Fibroblast of skin of right biceps (primary cell): ENCODE data around the gene RBBP8NL.

ENCODE experiments used
- DNase-seq: peaks from one replicate; pipeline ENCODE4 v3.0.0-alpha.2; 2013

Gene RBBP8NL

GRCh38 chr20:62371588-62372041 lies 55.7 kb downstream of the RBBP8NL start:
- DNase-seq = no peak

GRCh38 chr20:62370807-62371587 lies 56.3 kb downstream of the RBBP8NL start:
- no peak for DNase-seq

GRCh38 chr20:62370115-62370806 lies 57.1 kb downstream of the RBBP8NL start:
- peak; percentile 88 for DNase-seq

DNA sequence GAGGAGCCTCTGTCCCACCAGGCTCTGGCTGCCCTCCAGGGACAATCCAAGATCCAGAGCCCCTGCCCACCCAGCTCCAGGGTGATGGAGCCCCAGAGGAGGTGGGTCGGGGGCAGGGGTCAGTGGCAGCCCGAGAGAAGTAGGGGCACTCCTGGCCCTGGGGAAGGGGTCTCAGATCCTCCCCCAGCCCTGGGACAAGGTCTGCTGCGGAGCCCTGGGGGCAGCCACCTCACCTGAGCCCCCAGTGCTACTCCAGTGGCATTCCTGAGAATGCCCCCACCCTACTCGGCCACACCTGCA lies 57.6 kb downstream of the RBBP8NL start:
- no peak for DNase-seq

- DNase-seq = peak; percentile 42
Measured at GRCh38 chr20:62368976-62369814, 58.1 kb downstream of the RBBP8NL start.

GRCh38 chr20:62368392-62368975 lies 58.9 kb downstream of the RBBP8NL start:
- no peak for DNase-seq

DNA sequence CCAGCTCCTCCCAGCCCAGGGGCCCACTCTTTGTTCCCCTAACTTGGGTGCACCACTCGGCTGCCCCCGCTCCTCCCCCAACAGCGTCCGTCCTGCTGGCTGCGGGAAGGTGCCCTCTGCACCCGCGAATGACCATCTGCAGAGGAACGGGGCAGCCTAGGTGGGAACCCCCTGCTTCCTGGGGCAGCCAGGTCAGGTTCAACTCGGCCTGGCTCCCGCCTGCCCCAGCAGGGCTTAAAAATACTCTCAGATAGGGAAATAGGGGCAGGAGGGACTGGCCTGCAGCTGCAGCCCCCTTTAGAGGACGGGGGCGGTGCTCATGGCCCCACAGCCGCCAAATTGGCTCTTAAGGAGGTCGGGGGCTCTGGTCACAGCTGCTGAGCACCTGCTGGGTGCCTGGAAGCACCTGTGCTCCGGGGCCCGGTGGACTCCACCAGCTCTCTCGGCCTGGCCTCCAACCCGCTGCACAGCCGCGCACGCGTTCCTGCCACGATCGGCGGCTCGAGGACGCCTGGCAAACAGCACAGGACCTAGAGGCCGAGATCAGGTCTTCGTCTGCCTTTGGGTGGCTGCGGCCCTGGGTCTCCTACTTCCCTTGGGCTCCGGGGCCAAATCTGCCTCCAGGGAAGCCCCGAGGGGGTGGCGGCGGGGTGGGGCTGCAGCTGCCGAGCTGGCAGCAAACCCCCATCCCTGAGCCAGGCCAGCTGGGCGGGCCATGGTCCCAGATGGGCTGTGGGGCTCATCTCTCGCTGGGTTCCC lies 59.5 kb downstream of the RBBP8NL start:
- no peak for DNase-seq

DNA sequence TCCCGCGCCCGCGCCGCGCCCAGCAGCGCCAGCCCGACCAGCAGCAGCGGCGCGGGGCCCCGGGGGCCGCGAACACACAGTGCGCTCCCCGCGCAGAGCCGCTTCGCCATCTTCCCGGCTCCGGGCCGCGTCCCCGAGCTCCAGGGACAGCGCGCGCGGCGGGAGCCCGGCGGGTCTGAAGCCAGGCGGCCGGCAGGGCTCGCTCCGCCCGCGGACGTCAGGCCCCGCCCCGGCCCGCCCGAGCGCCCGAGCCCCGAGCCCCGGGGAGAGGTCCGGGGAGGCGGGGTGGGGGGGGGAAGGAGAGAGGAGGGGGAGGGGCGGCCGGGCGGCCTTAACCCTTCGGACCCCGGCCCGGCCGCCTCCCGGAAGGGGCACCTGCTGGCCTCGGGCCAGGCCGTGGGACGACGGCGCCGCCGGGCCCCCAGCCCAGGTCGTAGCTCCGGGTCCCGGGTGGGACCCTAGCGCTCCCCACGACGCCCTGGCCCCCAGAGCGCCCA lies 60.2 kb downstream of the RBBP8NL start, which contains the start of gene LAMA5:
TSS of gene LAMA5 (minus strand) at position 177 of the 497 bp plus-strand sequence. CDS start at position 110, 67 bp downstream.
- no peak for DNase-seq

- no peak for DNase-seq
Measured at GRCh38 chr20:62366370-62367135, 60.8 kb downstream of the RBBP8NL start.

DNA sequence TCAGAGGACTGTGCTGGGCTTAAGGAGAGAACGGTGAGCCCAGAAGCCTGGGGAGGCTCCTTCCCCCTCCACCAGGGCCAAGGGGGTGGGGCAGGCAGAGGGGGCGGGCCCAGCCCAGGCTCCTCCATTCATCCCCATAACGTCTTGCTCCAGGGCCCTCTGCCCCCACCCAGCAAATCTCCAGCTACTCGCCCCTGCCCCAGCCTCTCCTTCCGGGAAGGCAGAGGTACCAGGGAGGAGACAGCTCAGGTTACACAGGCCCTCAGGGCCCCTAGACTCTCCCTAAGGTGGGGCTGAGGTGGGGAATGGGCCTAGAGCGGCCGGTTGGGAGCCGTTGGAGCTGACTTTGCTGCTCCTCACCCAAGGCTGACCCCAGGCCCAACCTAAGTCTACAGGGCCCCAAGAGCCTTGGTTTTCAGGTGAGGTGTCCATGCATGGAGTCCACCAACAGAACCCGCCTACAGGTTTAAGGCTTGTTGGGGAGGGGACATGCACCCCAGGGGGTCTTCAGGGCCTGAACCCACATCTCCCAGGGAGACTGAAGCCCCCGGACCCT lies 61.4 kb downstream of the RBBP8NL start:
- no peak for DNase-seq

DNA sequence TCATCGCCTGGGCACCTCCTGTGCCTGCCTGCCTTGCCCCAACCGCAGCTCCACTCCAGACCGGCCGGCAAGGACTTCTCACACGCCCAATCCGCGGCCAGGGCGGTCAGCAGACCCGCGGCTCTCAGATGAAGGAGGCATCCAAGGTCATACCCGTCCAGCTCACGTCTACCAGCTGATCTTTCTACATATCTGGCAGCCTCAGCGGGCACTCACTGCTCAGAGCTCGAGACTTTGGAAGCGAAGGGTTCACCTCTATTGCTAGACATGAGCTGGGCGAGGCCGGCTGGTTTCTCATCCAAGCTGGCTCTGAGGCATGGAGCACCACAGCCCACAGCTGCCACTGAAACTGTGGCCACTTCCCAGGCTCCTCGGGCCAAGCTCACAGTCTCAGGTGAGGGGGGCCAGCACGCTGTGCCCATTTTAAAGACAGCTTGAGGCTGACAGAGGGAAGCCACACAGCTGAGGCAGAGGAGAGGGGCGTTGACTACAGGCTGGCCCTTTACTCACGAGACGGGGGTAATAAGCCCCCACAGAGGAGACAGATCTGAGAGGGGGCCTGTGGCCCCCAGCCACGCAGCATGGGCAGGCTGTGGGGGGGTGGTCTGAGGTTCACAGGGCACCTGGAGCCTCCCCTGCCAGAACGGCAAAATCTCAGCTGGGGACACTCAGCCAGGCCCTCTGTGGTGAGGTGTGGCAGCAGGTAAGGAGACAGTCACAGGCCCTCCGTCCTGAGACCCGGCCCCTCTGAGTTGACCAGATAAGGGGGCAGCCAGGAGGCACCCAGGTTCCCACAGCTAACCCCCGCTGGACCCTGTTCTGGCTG lies 62.2 kb downstream of the RBBP8NL start:
- no peak for DNase-seq

DNA sequence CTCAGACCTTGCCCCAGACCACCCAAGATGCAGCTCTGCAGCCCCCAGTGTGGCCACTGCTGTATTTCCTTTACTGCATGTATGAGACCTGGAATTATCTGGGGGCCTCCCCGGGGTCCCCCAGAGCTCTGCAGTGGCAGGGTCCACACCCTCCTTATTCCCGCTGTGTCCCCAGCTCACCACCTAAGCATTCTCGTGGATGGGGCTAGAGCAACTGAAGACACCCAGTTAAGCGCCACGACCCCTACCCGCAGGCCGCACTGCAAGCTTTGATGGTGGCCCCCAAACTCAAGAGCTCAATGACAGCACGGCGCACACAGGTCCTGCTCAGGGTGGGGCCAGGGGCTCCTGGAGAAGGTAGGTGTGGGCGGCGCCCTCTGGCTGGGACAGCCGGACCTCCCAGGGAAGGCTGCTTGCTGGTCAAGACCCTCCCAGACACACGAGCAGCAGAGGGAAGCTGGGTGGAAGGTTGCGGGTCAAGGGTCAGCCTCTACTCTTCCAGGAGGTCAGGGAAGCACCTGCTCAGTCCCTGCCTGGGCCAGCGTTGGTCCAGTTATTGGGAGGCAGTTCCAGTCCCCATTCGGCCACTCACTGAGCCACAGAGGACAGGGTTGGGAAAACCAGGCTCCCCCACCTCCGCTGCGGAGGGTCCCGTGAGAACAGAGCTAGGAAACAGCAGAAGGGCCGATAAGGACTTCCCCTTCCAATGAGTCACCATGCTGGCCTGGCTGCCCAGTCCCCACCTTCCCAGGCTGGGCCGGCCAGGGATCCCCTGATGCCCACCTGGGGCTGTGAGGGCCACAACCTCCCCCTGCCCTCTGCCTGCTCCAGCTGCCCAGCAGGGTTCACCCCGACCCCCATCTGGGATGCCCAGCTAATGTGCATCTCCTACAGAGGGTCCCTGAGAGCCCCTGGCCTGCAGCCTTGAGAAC lies 63.2 kb downstream of the RBBP8NL start:
- DNase-seq = no peak

GRCh38 chr20:62362991-62363919 lies 64.1 kb downstream of the RBBP8NL start:
- DNase-seq = no peak

- no peak for DNase-seq
Measured at GRCh38 chr20:62362590-62362940, 64.8 kb downstream of the RBBP8NL start.

DNA sequence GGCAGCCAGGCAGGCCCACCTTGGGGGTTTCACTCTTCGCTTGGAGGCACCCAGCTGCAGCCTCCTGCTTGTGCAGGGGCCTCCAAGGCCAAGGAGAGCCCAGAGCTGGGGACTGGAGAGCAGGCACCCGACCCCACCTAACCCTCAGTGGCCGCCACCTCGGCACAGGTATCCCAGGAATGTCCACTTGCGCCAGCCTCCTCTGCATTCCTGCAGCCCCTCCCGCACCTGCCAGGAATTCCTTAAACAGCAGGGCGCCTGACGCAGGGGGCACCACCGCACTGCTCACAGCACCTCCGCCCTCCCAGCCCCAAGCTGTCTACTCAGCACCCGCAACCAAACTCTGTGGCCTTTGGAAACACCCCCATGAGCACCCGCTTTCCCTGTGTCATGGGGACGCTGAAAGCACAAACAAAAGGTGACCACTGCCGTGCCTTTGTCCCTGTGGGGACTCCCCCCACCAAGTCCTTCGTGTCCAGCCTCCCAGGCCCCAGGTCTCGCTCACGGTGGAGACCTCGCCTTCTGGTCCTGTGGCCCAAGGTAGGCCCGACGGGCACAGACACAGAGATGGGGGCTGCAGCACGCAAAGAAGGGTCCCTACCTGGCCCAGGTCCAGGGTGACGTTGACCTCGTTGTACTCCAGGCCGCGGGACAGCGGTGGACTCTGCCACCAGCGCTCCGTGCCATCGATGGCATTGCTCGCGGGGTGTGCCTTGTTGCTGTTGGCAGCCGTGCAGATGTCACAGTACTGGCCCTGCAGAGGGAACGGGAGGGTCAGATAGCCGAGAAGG lies 65.3 kb downstream of the RBBP8NL start:
- no peak for DNase-seq

DNA sequence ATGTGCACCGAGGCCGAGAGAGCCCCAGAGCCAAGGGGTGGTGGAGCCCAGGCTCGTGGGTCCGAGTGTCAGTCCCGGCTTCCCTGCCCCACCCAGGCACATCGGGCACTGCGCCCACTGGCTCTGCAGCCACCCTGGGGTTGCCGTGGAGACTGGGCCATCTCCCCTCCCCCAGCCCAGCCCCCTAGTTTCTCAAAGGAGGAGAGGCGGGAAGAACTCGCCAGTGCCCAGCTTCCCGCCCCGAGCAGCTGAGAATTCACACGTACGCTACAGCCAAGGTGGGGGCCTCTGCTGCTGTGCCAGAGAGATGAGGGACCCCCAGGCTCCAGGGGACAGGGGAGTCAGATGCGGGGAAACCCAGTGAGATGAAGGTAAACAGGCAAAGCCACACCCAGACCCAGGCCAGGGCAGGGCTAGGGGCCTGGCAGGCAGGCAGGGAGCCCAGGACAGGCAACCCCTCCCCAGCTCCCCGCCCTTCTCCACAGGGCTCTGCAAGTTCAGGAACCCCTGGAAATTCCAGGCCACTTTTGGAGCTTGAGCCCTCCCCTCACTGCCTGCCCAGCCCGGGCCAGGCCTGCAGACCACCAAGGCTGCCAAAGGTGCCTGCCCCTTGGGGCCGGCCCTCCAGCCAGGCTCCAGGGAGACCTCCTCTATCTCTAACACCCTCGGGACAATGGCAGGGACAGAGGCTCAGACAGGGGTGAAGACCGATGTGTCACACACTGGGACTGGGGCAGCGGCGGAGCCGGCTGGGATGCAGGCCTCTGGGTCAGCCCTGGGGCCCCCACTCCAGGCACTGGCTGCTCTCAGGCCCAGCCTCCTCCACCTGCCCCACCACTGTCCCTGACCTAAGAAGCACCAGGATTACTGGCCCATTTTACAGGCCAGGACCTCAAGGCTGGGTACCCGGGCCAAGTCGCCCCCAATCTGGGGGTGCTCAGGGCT lies 66.2 kb downstream of the RBBP8NL start:
- DNase-seq = no peak
